Sigmoid colon (tissue), 7 donors: ENCODE results near the gene VPS13D. TPM values are rescaled to one million over a fixed set of nuclear protein-coding genes. Genes with fewer than 3 reads are reported as not detected.

ENCODE experiments used
- DNase-seq: peaks from one replicate; pipeline ENCODE4 v3.0.0-alpha.2; 2019
- H3K27ac ChIP-seq, 4 donors: fragments of 200-600 bp; sonication (generic); one replicate each; pipeline ENCODE4 v1.5.1; 2016 to 2019; ENCODE audit warnings: mild to moderate bottlenecking in 1 of 4
- H3K27me3 ChIP-seq, 3 donors: fragments of 200-600 bp; sonication (generic); one replicate each; pipeline ENCODE4 v1.5.1; 2019; ENCODE audit warnings: mild to moderate bottlenecking in 1 of 3
- H3K36me3 ChIP-seq, 4 donors: fragments of 200-600 bp; sonication (generic); one replicate each; pipeline ENCODE4 v1.5.1; 2016 to 2019
- H3K4me1 ChIP-seq, 4 donors: fragments of 200-600 bp; sonication (generic); one replicate each; pipeline ENCODE4 v1.5.1; 2017 to 2019
- H3K4me3 ChIP-seq, 4 donors: fragments of 200-600 bp; sonication (generic); one replicate each; pipeline ENCODE4 v1.5.1; 2017 to 2019; ENCODE audit warnings: mild to moderate bottlenecking in 2 of 4, moderate library complexity in 1 of 4
- H3K9me3 ChIP-seq, 4 donors: fragments of 200-600 bp in 3 of 4; sonication (generic) in 3 of 4; one replicate each; pipeline versions ENCODE4 v1.5.1 to v1.6.1; 2013 to 2019
- EP300 ChIP-seq, 4 donors: sonication (generic); formaldehyde crosslinking; IDR thresholded peaks; one replicate each; pipeline ENCODE4 v1.6.1; 2017; ENCODE audit warnings: antibody characterized with exemption in 4 of 4
- POLR2A ChIP-seq, 2 donors: fragments of 450-650 bp; IDR thresholded peaks; one replicate each; pipeline ENCODE4 v1.6.1; 2016; ENCODE audit warnings: antibody characterized with exemption in 2 of 2, mild to moderate bottlenecking in 2 of 2, moderate library complexity in 2 of 2
- POLR2AphosphoS5 ChIP-seq, 4 donors: sonication (generic); formaldehyde crosslinking; IDR thresholded peaks; one replicate each; pipeline ENCODE4 v1.6.1; 2017; ENCODE audit warnings: antibody characterized with exemption in 4 of 4
- WGBS, 2 donors: extraction: QIAGEN DNeasy Blood & Tissue Kit; methylation state at CpG; one replicate each; pipeline ENCODE4 v1.1.7; 2013; 5-methylcytosine and 5-hydroxymethylcytosine counted together
- intact Hi-C: fragments of 100-400 bp; cut with DNase I; formaldehyde crosslinking; loops from one replicate; pipeline ENCODE4 v1.15.1; 2023
- polyA plus RNA-seq, 3 donors: library from polyadenylated mRNA; stranded (reverse); fragments of 200-250 nt; gene quantifications; one replicate each; pipeline ENCODE4 v1.2.3, GENCODE V29; 2013
- total RNA-seq, 4 donors: library from RNA; depleted of rRNA; stranded (reverse); fragments of >200 nt; gene quantifications; one replicate each; pipeline ENCODE4 v1.1.0, GENCODE V29; 2016
- TF ChIP-seq, protein P1 (sequence below), 4 experiments: fragments of 450-650 bp in 3 of 4; fragments of 200-600 bp in 1 of 4; IDR thresholded peaks; one replicate each; pipeline ENCODE4 v1.5.1; 2016 to 2019; ENCODE audit warnings: antibody characterized with exemption in 4 of 4, mild to moderate bottlenecking in 3 of 4, moderate library complexity in 2 of 4
- donor health status: healthy with polysubstance abuse.
- donor health status: Bipolar disorder and iron deficiency.
- donor health status: healthy.

Gene VPS13D
- total and polyA plus RNA-seq, 7 donors = 7.6 to 90.8 (median 49.7) TPM

DNA sequence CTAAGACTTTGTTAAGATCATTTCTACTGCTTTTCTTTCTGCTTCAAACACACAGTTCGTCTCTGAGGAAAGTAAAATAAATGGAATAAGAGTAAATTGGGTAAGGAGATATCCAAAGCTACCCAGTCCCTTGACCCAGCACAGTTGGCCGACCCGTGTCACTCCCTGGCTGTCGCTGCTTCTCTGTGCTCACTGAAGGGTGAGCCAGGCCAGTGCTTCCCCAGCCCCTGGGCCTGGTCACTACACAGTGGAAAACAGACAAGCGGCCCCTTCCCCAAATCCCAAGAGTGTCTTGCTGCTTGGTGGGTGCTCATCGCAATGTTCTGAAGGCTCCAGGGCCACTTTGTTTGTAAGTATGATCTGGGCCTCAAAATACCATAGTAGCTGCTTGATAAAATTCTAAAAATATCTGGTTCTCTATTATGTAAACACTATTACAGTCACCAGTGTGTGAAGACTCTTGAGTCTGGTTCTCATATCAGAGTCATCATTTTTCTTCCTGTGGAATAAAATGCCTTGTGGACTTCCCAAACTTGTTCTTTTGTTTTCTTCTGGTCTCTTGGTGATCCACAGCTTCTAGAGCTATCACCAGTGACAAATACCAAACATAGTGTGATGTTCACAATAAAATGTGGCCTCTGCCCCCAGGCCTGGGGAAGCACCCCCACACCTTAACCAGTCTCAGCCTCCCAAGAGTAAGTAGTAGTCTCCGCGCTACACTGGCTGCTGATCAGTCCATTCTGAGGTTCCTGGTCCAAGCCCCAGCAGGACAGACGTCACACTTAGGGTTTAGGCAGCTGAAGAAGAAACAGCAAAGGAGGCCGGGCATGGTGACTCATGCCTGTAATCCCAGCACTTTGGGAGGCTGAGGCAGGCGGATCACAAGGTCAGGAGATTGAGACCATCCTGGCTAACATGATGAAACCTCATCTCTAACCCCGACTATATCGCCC lies 282.0 kb downstream of the VPS13D start:
- Histone ChIP-seq H3K36me3 (peaks cover 0 to 7% (median 0%) of the 10 kb centered on the region in 4 donors), H3K27me3 (no peaks in the 10 kb centered on the region), H3K27ac (peak overlapping the region; percentile 31 to 71 (median 60)), H3K9me3 (no peaks in the 10 kb centered on the region), H3K4me3 (no peak overlapping the region), H3K4me1 (peaks cover 0 to 42% (median 25%) of the 10 kb centered on the region in 4 donors)
- WGBS, 2 donors = 90 to 92% methylated on average over 13 of the region's 13 CpGs
- TF ChIP-seq POLR2A (IDR thresholded peaks at IDR 0.05) (no peak), EP300 (IDR thresholded peaks at IDR 0.05) (no peak), POLR2AphosphoS5 (IDR thresholded peaks at IDR 0.05) (no peak)
- TF ChIP-seq, protein P1, sequence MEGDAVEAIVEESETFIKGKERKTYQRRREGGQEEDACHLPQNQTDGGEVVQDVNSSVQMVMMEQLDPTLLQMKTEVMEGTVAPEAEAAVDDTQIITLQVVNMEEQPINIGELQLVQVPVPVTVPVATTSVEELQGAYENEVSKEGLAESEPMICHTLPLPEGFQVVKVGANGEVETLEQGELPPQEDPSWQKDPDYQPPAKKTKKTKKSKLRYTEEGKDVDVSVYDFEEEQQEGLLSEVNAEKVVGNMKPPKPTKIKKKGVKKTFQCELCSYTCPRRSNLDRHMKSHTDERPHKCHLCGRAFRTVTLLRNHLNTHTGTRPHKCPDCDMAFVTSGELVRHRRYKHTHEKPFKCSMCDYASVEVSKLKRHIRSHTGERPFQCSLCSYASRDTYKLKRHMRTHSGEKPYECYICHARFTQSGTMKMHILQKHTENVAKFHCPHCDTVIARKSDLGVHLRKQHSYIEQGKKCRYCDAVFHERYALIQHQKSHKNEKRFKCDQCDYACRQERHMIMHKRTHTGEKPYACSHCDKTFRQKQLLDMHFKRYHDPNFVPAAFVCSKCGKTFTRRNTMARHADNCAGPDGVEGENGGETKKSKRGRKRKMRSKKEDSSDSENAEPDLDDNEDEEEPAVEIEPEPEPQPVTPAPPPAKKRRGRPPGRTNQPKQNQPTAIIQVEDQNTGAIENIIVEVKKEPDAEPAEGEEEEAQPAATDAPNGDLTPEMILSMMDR (IDR thresholded peaks at IDR 0.05) = no peak
- peak; percentile 66 for DNase-seq
- intact Hi-C loops = no loop called here

DNA sequence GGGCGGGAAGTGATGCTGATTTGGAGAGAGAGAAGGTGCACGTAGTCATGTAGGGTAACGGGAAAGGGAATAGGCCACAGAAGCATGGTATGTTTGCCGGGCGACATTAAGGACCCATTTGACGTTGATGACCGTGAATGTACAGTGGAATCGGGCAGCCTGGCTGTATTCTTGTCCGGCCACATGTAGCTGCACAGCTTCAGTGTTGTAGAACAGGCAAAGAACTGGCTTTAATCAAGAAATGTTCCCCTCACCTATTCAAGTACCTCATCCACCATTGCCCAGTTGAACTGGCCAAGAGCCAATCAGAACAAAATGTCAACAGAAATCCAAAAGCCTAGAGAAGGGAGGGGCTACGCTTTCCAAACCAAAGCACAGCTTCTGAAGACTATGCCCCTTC lies 283.4 kb downstream of the VPS13D start:
- Histone ChIP-seq H3K4me1 (peaks cover 0 to 35% (median 19%) of the 10 kb centered on the region in 4 donors), H3K36me3 (peaks cover 0 to 5% (median 0%) of the 10 kb centered on the region in 4 donors), H3K9me3 (no peaks in the 10 kb centered on the region), H3K27me3 (no peaks in the 10 kb centered on the region), H3K4me3 (no peak overlapping the region), H3K27ac (no peak overlapping the region)
- WGBS, 2 donors = 96 to 98% methylated on average over 10 of the region's 10 CpGs
- intact Hi-C loops = no loop called here
- TF ChIP-seq POLR2AphosphoS5 (IDR thresholded peaks at IDR 0.05) (peak in 1 of 4 donors; percentile 8), POLR2A (IDR thresholded peaks at IDR 0.05) (no peak), EP300 (IDR thresholded peaks at IDR 0.05) (no peak)
- TF ChIP-seq, protein P1 (IDR thresholded peaks at IDR 0.05) = no peak
- peak; percentile 46 for DNase-seq

DNA sequence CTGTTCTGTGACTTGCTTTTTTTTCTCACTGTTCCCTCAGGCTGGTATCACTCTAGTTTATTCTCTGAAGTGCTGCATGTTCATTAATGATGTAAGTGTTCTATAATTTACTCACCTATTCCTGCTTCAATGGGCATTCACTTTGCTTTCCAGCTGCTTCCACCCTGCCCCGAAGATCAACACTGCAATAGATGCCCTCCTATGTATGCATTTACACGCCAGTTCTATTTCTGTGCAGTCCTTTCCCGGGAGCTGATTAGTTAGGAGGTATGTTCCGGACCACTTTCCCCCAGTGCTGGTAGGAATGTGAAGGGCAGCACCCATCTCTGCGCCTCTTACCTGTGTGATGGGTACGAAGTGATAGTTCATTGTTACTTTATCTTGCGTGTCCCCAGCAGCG lies 284.8 kb downstream of the VPS13D start:
- peaks cover 0 to 47% (median 33%) of the 10 kb centered on the region in 4 donors for H3K4me1 ChIP-seq
- no peaks in the 10 kb centered on the region for H3K27me3 ChIP-seq
- peak; percentile 46 for DNase-seq
- no peak overlapping the region for H3K27ac ChIP-seq
- no peaks in the 10 kb centered on the region for H3K9me3 ChIP-seq
- intact Hi-C loops = no loop called here
- 91 to 93% methylated on average over 8 of the region's 8 CpGs for WGBS, 2 donors
- H3K36me3 ChIP-seq = no peaks in the 10 kb centered on the region
- TF ChIP-seq POLR2AphosphoS5 (IDR thresholded peaks at IDR 0.05) (no peak), EP300 (IDR thresholded peaks at IDR 0.05) (no peak), POLR2A (IDR thresholded peaks at IDR 0.05) (no peak)
- TF ChIP-seq, protein P1 (IDR thresholded peaks at IDR 0.05) = no peak
- no peak overlapping the region for H3K4me3 ChIP-seq

- TF ChIP-seq POLR2AphosphoS5 (IDR thresholded peaks at IDR 0.05) = no peak
- TF ChIP-seq POLR2A (IDR thresholded peaks at IDR 0.05) = no peak
- TF ChIP-seq, protein P1 (IDR thresholded peaks at IDR 0.05) = no peak
- TF ChIP-seq EP300 (IDR thresholded peaks at IDR 0.05) = no peak
- H3K27me3 ChIP-seq = no peaks in the 10 kb centered on the region
- peaks cover 0 to 46% (median 34%) of the 10 kb centered on the region in 4 donors for H3K4me1 ChIP-seq
- peak; percentile 8 for DNase-seq
- H3K27ac ChIP-seq = no peak overlapping the region
- intact Hi-C loops = no loop called here
- no peak overlapping the region for H3K4me3 ChIP-seq
- H3K9me3 ChIP-seq = no peaks in the 10 kb centered on the region
- H3K36me3 ChIP-seq = no peaks in the 10 kb centered on the region
- 93 to 97% methylated on average over 5 of the region's 5 CpGs for WGBS, 2 donors
Observed at GRCh38 chr1:12515234-12515633, 285.4 kb downstream of the VPS13D start.
